GM23338 (cell line): ENCODE results near the gene CTXN3. TPM values are rescaled to one million over a fixed set of nuclear protein-coding genes. Genes with fewer than 3 reads are reported as not detected.

Experiments used
- ATAC-seq: fragments of 200-7000 bp; cut with Tn5 transposase; 3 replicates; pipeline ENCODE4 v1.9.1; 2020
- DNase-seq: peaks from one replicate; pipeline ENCODE4 v3.0.0-alpha.2; 2015; ENCODE audit warnings: low spot score
- H2AFZ ChIP-seq: fragments of 200-600 bp; sonication (generic); 2 replicates; pipeline ENCODE4 v1.8.0; 2016; ENCODE audit warnings: antibody characterized with exemption, mild to moderate bottlenecking, moderate library complexity
- H3F3A ChIP-seq: fragments of 200-600 bp; sonication (generic); replicated peaks from 2 replicates; pipeline ENCODE4 v1.8.0; 2017; ENCODE audit warnings: antibody characterized with exemption, mixed run types, low read depth
- H3K27ac ChIP-seq: fragments of 200-600 bp; sonication (generic); 2 replicates; pipeline ENCODE4 v1.6.1; 2016; ENCODE audit warnings: low read depth
- H3K27me3 ChIP-seq: fragments of 200-600 bp; sonication (generic); 2 replicates; pipeline ENCODE4 v1.8.0; 2016; ENCODE audit warnings: mild to moderate bottlenecking, mixed run types, moderate library complexity; ENCODE audit not compliant: insufficient read depth
- H3K36me3 ChIP-seq: fragments of 200-600 bp; sonication (generic); 2 replicates; pipeline ENCODE4 v1.8.0; 2016; ENCODE audit warnings: mild to moderate bottlenecking; ENCODE audit not compliant: insufficient read depth
- H3K4me1 ChIP-seq: fragments of 200-600 bp; sonication (generic); 2 replicates; pipeline ENCODE4 v1.8.0; 2016; ENCODE audit warnings: mild to moderate bottlenecking, moderate library complexity; ENCODE audit not compliant: insufficient read depth
- H3K4me2 ChIP-seq: fragments of 200-600 bp; sonication (generic); 2 replicates; pipeline ENCODE4 v1.7.1; 2017; ENCODE audit warnings: mixed run types
- H3K4me3 ChIP-seq: fragments of 200-600 bp; sonication (generic); 2 replicates; pipeline ENCODE4 v1.6.1; 2016; ENCODE audit warnings: mixed run types
- H3K79me2 ChIP-seq: fragments of 200-600 bp; sonication (generic); replicated peaks from 2 replicates; pipeline ENCODE4 v1.8.0; 2017; ENCODE audit warnings: mild to moderate bottlenecking; ENCODE audit not compliant: insufficient read depth
- H3K9me2 ChIP-seq: fragments of 200-600 bp; sonication (generic); 2 replicates; pipeline ENCODE4 v1.8.0; 2017; ENCODE audit not compliant: insufficient read depth
- H4K20me1 ChIP-seq: fragments of 200-600 bp; sonication (generic); replicated peaks from 2 replicates; pipeline ENCODE4 v1.8.0; 2017; ENCODE audit warnings: mild to moderate bottlenecking; ENCODE audit not compliant: insufficient read depth
- H3K27ac Mint-ChIP-seq: 2 replicates; pipeline ENCODE4 v1.8.0; 2020; ENCODE audit warnings: inconsistent platforms, mild to moderate bottlenecking, moderate library complexity, mixed read lengths
- H3K27me3 Mint-ChIP-seq: 3 replicates; pipeline ENCODE4 v1.8.0; 2022; ENCODE audit warnings: low read depth, mild to moderate bottlenecking, moderate library complexity, mixed read lengths, inconsistent platforms; ENCODE audit not compliant: insufficient read depth, poor library complexity
- H3K36me3 Mint-ChIP-seq: 3 replicates; pipeline ENCODE4 v1.8.0; 2021; ENCODE audit warnings: low read depth, mild to moderate bottlenecking, inconsistent platforms, moderate library complexity, mixed read lengths
- H3K4me1 Mint-ChIP-seq: 3 replicates; pipeline ENCODE4 v1.8.0; 2020; ENCODE audit warnings: mild to moderate bottlenecking, inconsistent platforms, mixed read lengths
- H3K4me3 Mint-ChIP-seq: 3 replicates; pipeline ENCODE4 v1.8.0; 2021; ENCODE audit warnings: moderate library complexity, mild to moderate bottlenecking, inconsistent platforms, mixed read lengths
- H3K9me3 Mint-ChIP-seq: 3 replicates; pipeline ENCODE4 v1.8.0; 2020; ENCODE audit warnings: moderate library complexity, mild to moderate bottlenecking, inconsistent platforms, mixed read lengths
- CREB1 ChIP-seq: fragments of 250-450 bp; sonication (Bioruptor Pico); IDR thresholded peaks from 2 replicates; pipeline ENCODE4 v1.5.0; 2020; ENCODE audit warnings: low read depth, mild to moderate bottlenecking, moderate library complexity
- EZH2 ChIP-seq: fragments of 200-600 bp; sonication (generic); IDR thresholded peaks from one replicate; pipeline ENCODE4 v1.8.0; 2017; ENCODE audit warnings: antibody characterized with exemption, mild to moderate bottlenecking, low read depth; ENCODE audit not compliant: unreplicated experiment
- EZH2phosphoT487 ChIP-seq: fragments of 200-600 bp; sonication (generic); IDR thresholded peaks from one replicate; pipeline ENCODE4 v1.8.1; 2018; ENCODE audit warnings: antibody characterized with exemption; ENCODE audit not compliant: unreplicated experiment
- JUNB ChIP-seq: IDR thresholded peaks from one replicate; pipeline ENCODE4 v1.6.1; 2016; ENCODE audit warnings: antibody characterized with exemption; ENCODE audit not compliant: unreplicated experiment
- NANOG ChIP-seq: IDR thresholded peaks from 2 replicates; pipeline ENCODE4 v1.6.1; 2016; ENCODE audit warnings: antibody characterized with exemption, borderline replicate concordance
- STAT1 ChIP-seq: IDR thresholded peaks from one replicate; pipeline ENCODE4 v1.6.1; 2016; ENCODE audit warnings: antibody characterized with exemption; ENCODE audit not compliant: unreplicated experiment
- ZNF114 ChIP-seq: fragments of 250-450 bp; sonication (Bioruptor Pico); IDR thresholded peaks from 2 replicates; pipeline ENCODE4 v1.5.0; 2020; ENCODE audit warnings: mild to moderate bottlenecking, moderate library complexity
- ZNF331 ChIP-seq: fragments of 250-450 bp; sonication (Bioruptor Pico); IDR thresholded peaks from 2 replicates; pipeline ENCODE4 v1.5.0; 2020; ENCODE audit warnings: low read depth, mild to moderate bottlenecking, moderate library complexity
- polyA plus RNA-seq: library from polyadenylated mRNA; unstranded; fragments of >200 nt; fragmentation: Nextera tagmentation; extraction: Ambion mirVana; gene quantifications from 2 replicates; pipeline ENCODE4 v1.2.1, GENCODE V29; 2016
- total RNA-seq: library from RNA; depleted of rRNA; stranded (reverse); fragments of >200 nt; shearing (Covaris generic); gene quantifications from 2 replicates; pipeline ENCODE4 v1.2.3, GENCODE V29; 2014
- TF ChIP-seq, protein P1 (sequence below): IDR thresholded peaks from 2 replicates; pipeline ENCODE4 v1.6.1; 2016; ENCODE audit warnings: antibody characterized with exemption
- TF ChIP-seq, protein P2 (sequence below), 2 experiments: fragments of 200-600 bp in 1 of 2; sonication (generic) in 1 of 2; conservative IDR thresholded peaks; 2 replicates each; pipeline versions ENCODE4 v1.5.1 to v1.6.1; 2016 to 2017; ENCODE audit warnings: antibody characterized with exemption in 2 of 2, low read depth in 2 of 2, mild to moderate bottlenecking in 2 of 2, moderate library complexity in 1 of 2
- TF ChIP-seq, protein P3 (sequence below): IDR thresholded peaks from one replicate; pipeline ENCODE4 v1.6.1; 2018; ENCODE audit warnings: antibody characterized with exemption; ENCODE audit not compliant: unreplicated experiment

CTXN3 gene
- total and polyA plus RNA-seq, 2 experiments from 2014 or later: not detected

DNA sequence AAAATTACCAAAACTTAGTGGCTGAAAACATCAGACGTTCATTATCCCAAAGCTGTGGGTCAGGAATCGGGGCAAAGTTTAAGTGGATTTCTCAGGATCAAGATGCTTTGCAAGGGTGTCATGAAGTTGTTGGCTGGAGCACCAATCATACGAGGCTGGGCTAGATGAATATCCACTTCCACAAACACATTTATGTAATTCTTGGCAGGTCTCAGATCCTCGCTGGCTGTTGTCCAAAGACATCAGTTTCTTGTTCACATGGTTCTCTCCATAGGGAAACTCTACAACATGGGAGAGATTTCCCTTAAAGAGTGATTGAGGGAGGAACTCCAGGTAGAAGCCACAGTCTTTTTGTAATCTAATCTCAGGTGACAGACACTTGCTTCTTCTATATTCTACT, 34.1 kb downstream of the CTXN3 start (continued):
- TF ChIP-seq STAT1: no peak
- TF ChIP-seq, protein P1, sequence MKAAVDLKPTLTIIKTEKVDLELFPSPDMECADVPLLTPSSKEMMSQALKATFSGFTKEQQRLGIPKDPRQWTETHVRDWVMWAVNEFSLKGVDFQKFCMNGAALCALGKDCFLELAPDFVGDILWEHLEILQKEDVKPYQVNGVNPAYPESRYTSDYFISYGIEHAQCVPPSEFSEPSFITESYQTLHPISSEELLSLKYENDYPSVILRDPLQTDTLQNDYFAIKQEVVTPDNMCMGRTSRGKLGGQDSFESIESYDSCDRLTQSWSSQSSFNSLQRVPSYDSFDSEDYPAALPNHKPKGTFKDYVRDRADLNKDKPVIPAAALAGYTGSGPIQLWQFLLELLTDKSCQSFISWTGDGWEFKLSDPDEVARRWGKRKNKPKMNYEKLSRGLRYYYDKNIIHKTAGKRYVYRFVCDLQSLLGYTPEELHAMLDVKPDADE: no peak
- no peak for TF ChIP-seq JUNB

DNA sequence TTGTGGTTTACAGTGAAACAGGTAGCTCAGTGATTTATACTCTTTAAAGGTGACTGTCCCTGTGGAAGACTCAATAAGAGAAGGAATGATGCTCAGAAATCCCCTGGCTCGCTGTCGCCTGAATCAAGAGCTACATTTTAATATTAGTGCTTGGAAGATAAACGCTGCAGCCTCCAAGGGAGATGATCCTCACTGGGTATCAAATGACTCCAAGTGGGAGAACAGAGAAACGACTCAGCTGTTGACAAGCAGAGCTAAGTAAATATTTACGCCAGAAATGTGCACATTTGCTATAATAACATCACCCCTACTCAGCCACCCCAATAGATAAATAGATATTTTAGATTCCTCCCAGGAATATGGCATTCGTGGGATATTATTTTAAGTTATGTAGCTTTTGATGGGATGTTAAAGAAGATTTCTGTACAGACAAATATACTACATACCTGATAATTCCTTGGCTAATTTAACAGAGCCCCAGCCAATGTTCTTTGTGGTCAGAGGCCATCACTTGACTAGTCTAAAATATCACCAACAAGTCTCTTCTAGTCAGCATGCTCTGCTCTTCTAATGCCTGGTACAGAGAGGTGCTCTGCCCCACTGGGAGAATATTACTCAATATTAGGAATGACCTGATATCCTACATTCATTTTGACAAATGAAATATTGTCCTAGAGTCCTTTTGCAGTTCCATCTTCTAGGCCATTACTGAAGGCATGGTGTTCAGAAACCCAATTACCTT, 36.0 kb downstream of the CTXN3 start:
- no peaks in the 10 kb centered on the region for H4K20me1 ChIP-seq
- H3K4me3 ChIP-seq: no peak overlapping the region
- H3K4me3 Mint-ChIP-seq: no peak overlapping the region
- no peak overlapping the region for H3K4me2 ChIP-seq
- no peak overlapping the region for H3K27ac Mint-ChIP-seq
- no peaks in the 10 kb centered on the region for H3K4me1 ChIP-seq
- H3K27ac ChIP-seq: no peak overlapping the region
- no peaks in the 10 kb centered on the region for H3K36me3 Mint-ChIP-seq
- no peaks in the 10 kb centered on the region for H3K79me2 ChIP-seq
- H3K9me3 Mint-ChIP-seq: no peaks in the 10 kb centered on the region
- ATAC-seq (no peak), DNase-seq (no peak)
- H3K27me3 Mint-ChIP-seq: no peaks in the 10 kb centered on the region
- H3K27me3 ChIP-seq: no peaks in the 10 kb centered on the region
- H3F3A ChIP-seq: no peaks in the 10 kb centered on the region
- no peaks in the 10 kb centered on the region for H3K36me3 ChIP-seq
- H3K4me1 Mint-ChIP-seq: no peaks in the 10 kb centered on the region
- no peaks in the 10 kb centered on the region for H3K9me2 ChIP-seq
- no peak overlapping the region for H2AFZ ChIP-seq
- TF ChIP-seq ZNF331 (CRISPR knock-in tag): no peak
- TF ChIP-seq, protein P2, sequence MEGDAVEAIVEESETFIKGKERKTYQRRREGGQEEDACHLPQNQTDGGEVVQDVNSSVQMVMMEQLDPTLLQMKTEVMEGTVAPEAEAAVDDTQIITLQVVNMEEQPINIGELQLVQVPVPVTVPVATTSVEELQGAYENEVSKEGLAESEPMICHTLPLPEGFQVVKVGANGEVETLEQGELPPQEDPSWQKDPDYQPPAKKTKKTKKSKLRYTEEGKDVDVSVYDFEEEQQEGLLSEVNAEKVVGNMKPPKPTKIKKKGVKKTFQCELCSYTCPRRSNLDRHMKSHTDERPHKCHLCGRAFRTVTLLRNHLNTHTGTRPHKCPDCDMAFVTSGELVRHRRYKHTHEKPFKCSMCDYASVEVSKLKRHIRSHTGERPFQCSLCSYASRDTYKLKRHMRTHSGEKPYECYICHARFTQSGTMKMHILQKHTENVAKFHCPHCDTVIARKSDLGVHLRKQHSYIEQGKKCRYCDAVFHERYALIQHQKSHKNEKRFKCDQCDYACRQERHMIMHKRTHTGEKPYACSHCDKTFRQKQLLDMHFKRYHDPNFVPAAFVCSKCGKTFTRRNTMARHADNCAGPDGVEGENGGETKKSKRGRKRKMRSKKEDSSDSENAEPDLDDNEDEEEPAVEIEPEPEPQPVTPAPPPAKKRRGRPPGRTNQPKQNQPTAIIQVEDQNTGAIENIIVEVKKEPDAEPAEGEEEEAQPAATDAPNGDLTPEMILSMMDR (conservative IDR thresholded peaks at IDR 0.05; ENCODE audit: low read depth in 2 of 2): no peak
- no peak for TF ChIP-seq EZH2
- TF ChIP-seq ZNF114: no peak
- TF ChIP-seq, protein P1: no peak
- TF ChIP-seq NANOG: no peak
- TF ChIP-seq EZH2phosphoT487: no peak
- TF ChIP-seq, protein P3, sequence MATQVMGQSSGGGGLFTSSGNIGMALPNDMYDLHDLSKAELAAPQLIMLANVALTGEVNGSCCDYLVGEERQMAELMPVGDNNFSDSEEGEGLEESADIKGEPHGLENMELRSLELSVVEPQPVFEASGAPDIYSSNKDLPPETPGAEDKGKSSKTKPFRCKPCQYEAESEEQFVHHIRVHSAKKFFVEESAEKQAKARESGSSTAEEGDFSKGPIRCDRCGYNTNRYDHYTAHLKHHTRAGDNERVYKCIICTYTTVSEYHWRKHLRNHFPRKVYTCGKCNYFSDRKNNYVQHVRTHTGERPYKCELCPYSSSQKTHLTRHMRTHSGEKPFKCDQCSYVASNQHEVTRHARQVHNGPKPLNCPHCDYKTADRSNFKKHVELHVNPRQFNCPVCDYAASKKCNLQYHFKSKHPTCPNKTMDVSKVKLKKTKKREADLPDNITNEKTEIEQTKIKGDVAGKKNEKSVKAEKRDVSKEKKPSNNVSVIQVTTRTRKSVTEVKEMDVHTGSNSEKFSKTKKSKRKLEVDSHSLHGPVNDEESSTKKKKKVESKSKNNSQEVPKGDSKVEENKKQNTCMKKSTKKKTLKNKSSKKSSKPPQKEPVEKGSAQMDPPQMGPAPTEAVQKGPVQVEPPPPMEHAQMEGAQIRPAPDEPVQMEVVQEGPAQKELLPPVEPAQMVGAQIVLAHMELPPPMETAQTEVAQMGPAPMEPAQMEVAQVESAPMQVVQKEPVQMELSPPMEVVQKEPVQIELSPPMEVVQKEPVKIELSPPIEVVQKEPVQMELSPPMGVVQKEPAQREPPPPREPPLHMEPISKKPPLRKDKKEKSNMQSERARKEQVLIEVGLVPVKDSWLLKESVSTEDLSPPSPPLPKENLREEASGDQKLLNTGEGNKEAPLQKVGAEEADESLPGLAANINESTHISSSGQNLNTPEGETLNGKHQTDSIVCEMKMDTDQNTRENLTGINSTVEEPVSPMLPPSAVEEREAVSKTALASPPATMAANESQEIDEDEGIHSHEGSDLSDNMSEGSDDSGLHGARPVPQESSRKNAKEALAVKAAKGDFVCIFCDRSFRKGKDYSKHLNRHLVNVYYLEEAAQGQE: no peak
- no peak for TF ChIP-seq CREB1 (CRISPR knock-in tag)
